Memory B cell (primary cell): ENCODE data around the gene PEAK3.

Experiments used
- ATAC-seq: fragments of 150-1000 bp; cut with Tn5 transposase; 2 replicates; pipeline ENCODE4 v1.10.0; 2021; ENCODE audit warnings: low read depth, mild to moderate bottlenecking, moderate library complexity
- DNase-seq, 2 donors: peaks; one replicate each; pipeline ENCODE4 v3.0.0; 2022; ENCODE audit warnings: low spot score in 2 of 2
- H3K27ac Mint-ChIP-seq: one replicate; pipeline ENCODE4 v1.8.0; 2022; ENCODE audit warnings: mild to moderate bottlenecking, moderate library complexity, mixed read lengths
- H3K27me3 Mint-ChIP-seq: one replicate; pipeline ENCODE4 v1.8.0; 2022; ENCODE audit warnings: mixed read lengths
- H3K36me3 Mint-ChIP-seq: one replicate; pipeline ENCODE4 v1.8.0; 2022; ENCODE audit warnings: mild to moderate bottlenecking, mixed read lengths
- H3K4me1 Mint-ChIP-seq: one replicate; pipeline ENCODE4 v1.8.0; 2022; ENCODE audit warnings: mixed read lengths
- H3K4me3 Mint-ChIP-seq: one replicate; pipeline ENCODE4 v1.8.0; 2022; ENCODE audit warnings: mild to moderate bottlenecking, moderate library complexity, mixed read lengths
- H3K9me3 Mint-ChIP-seq: one replicate; pipeline ENCODE4 v1.8.0; 2022; ENCODE audit warnings: mixed read lengths

PEAK3 gene

GRCh38 chr19:2274185-2274711 is 7.7 kb downstream of the PEAK3 start:
- no peak for ATAC-seq

GRCh38 chr19:2273356-2274184 is 8.4 kb downstream of the PEAK3 start:
- Mint-ChIP-seq H3K36me3 (peaks cover 29% of the 10 kb centered on the region), H3K27me3 (no peaks in the 10 kb centered on the region), H3K4me1 (peaks cover 28% of the 10 kb centered on the region)

More at GRCh38 chr19:2274185-2274711, 7.7 kb downstream of the PEAK3 start:
- no peaks in the 10 kb centered on the region for H3K9me3 Mint-ChIP-seq
- peak overlapping the region; percentile 97 for H3K27ac Mint-ChIP-seq
- H3K4me3 Mint-ChIP-seq = peak overlapping the region; percentile 72
- H3K4me1 Mint-ChIP-seq = peaks cover 30% of the 10 kb centered on the region
- H3K36me3 Mint-ChIP-seq = peaks cover 29% of the 10 kb centered on the region
- DNase-seq = no peak
- H3K27me3 Mint-ChIP-seq = no peaks in the 10 kb centered on the region

GRCh38 chr19:2271234-2272103 is 10.5 kb downstream of the PEAK3 start:
- DNase-seq = no peak
- no peaks in the 10 kb centered on the region for H3K27me3 Mint-ChIP-seq
- no peak for ATAC-seq
- H3K4me3 Mint-ChIP-seq = peak overlapping the region; percentile 96
- H3K9me3 Mint-ChIP-seq = no peaks in the 10 kb centered on the region
- H3K27ac Mint-ChIP-seq = peak overlapping the region; percentile 97
- peaks cover 29% of the 10 kb centered on the region for H3K36me3 Mint-ChIP-seq
- H3K4me1 Mint-ChIP-seq = peaks cover 36% of the 10 kb centered on the region

More at GRCh38 chr19:2273356-2274184, 8.4 kb downstream of the PEAK3 start:
- no peaks in the 10 kb centered on the region for H3K9me3 Mint-ChIP-seq
- peak overlapping the region; percentile 97 for H3K27ac Mint-ChIP-seq
- H3K4me3 Mint-ChIP-seq = peak overlapping the region; percentile 72
- DNase-seq = peak; percentile 84 to 88
- ATAC-seq = peak; percentile 32

GRCh38 chr19:2270423-2271233 is 11.3 kb downstream of the PEAK3 start:
- no peaks in the 10 kb centered on the region for H3K27me3 Mint-ChIP-seq
- H3K4me1 Mint-ChIP-seq = peaks cover 39% of the 10 kb centered on the region

GRCh38 chr19:2270157-2270422 is 11.9 kb downstream of the PEAK3 start:
- DNase-seq (no peak), ATAC-seq (no peak)
- Mint-ChIP-seq H3K4me1 (peaks cover 38% of the 10 kb centered on the region), H3K27ac (peak overlapping the region; percentile 97), H3K9me3 (no peaks in the 10 kb centered on the region), H3K27me3 (no peaks in the 10 kb centered on the region), H3K36me3 (peaks cover 28% of the 10 kb centered on the region), H3K4me3 (peak overlapping the region; percentile 96)

More at GRCh38 chr19:2270423-2271233, 11.3 kb downstream of the PEAK3 start:
- Mint-ChIP-seq H3K36me3 (peaks cover 29% of the 10 kb centered on the region), H3K27ac (peak overlapping the region; percentile 97), H3K4me3 (peak overlapping the region; percentile 96), H3K9me3 (no peaks in the 10 kb centered on the region)
- DNase-seq (peak; percentile 75 to 80), ATAC-seq (peak; percentile 44)

- Mint-ChIP-seq H3K27me3 (no peaks in the 10 kb centered on the region), H3K27ac (peak overlapping the region; percentile 97), H3K36me3 (peaks cover 27% of the 10 kb centered on the region), H3K4me3 (peak overlapping the region; percentile 96), H3K9me3 (no peaks in the 10 kb centered on the region), H3K4me1 (peaks cover 37% of the 10 kb centered on the region)
- DNase-seq = peak; percentile 100
- ATAC-seq = peak; percentile 69
Observed at GRCh38 chr19:2269244-2270156, 12.5 kb downstream of the PEAK3 start.

GRCh38 chr19:2268861-2269243 is 13.1 kb downstream of the PEAK3 start:
- no peaks in the 10 kb centered on the region for H3K9me3 Mint-ChIP-seq
- H3K27ac Mint-ChIP-seq = peak overlapping the region; percentile 97
- H3K4me3 Mint-ChIP-seq = peak overlapping the region; percentile 96
- peaks cover 22% of the 10 kb centered on the region for H3K36me3 Mint-ChIP-seq
- DNase-seq (no peak), ATAC-seq (no peak)
- H3K4me1 Mint-ChIP-seq = peaks cover 31% of the 10 kb centered on the region
- no peaks in the 10 kb centered on the region for H3K27me3 Mint-ChIP-seq

GRCh38 chr19:2268480-2268830 is 13.5 kb downstream of the PEAK3 start:
- Mint-ChIP-seq H3K27me3 (no peaks in the 10 kb centered on the region), H3K36me3 (peaks cover 18% of the 10 kb centered on the region), H3K9me3 (no peaks in the 10 kb centered on the region), H3K4me1 (peaks cover 27% of the 10 kb centered on the region), H3K4me3 (peak overlapping the region; percentile 61), H3K27ac (no peak overlapping the region)
- DNase-seq = no peak
- ATAC-seq = no peak

GRCh38 chr19:2266183-2266993 is 15.6 kb downstream of the PEAK3 start:
- Mint-ChIP-seq H3K36me3 (peaks cover 11% of the 10 kb centered on the region), H3K4me3 (peak overlapping the region; percentile 69), H3K4me1 (peaks cover 16% of the 10 kb centered on the region), H3K27ac (peak overlapping the region; percentile 79), H3K9me3 (no peaks in the 10 kb centered on the region), H3K27me3 (no peaks in the 10 kb centered on the region)
- DNase-seq (peak in 1 of 2 donors; percentile 53), ATAC-seq (peak; percentile 21)

GRCh38 chr19:2261438-2262172 is 20.4 kb downstream of the PEAK3 start:
- Mint-ChIP-seq H3K9me3 (peaks cover 2% of the 10 kb centered on the region), H3K36me3 (no peaks in the 10 kb centered on the region), H3K4me3 (no peak overlapping the region), H3K27me3 (no peaks in the 10 kb centered on the region), H3K4me1 (peaks cover 24% of the 10 kb centered on the region), H3K27ac (peak overlapping the region; percentile 60)
- ATAC-seq = no peak
- DNase-seq = no peak

GRCh38 chr19:2260341-2260805 is 21.6 kb downstream of the PEAK3 start:
- DNase-seq (no peak), ATAC-seq (peak; percentile 35)
- Mint-ChIP-seq H3K4me1 (peaks cover 26% of the 10 kb centered on the region), H3K27me3 (no peaks in the 10 kb centered on the region), H3K36me3 (no peaks in the 10 kb centered on the region), H3K27ac (peak overlapping the region; percentile 97), H3K4me3 (peak overlapping the region; percentile 71), H3K9me3 (peaks cover 2% of the 10 kb centered on the region)
